ENCODE results near the gene LNP1. TPM values are rescaled to one million over a fixed set of nuclear protein-coding genes. Genes with fewer than 3 reads are reported as not detected.

Gene LNP1
- total RNA-seq, 1 donor from 2014 or later, result 2.0 TPM

DNA sequence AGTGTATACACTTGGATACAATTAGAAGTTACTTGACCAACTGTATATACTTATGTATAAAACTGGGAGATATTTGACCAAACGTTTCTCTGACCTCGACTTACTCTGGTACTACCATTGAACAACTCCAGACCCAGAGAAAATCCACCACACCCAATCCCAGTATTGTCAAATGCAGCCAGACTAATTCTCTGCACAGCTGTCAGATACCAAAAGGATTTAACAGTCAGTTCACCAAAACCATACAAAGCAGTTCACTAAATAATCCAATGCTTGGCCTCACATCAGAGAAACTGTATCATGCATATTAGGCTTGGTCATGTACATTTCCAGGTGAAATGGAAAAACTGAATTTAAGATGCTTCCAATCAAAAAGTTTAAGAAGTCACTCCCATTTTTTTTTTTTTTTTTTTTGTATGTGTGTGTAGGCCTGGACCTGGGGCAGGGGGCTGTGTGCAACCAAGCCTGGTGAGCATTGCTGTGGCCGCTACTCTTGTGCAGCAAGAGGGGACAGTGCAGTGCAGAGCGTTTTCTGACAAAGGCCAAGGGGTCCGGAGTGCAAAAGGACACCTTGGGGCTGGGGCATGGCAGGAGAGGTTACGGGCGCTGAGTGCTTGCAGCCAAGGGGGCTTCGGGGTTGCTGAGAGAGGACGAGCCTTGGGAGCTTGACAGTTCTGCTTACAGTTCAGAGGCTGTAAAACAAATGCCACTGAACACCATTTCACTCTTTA, 1.8 kb upstream of the LNP1 start:
- DNase-seq (ENCODE audit: low read depth), result no peak

DNA sequence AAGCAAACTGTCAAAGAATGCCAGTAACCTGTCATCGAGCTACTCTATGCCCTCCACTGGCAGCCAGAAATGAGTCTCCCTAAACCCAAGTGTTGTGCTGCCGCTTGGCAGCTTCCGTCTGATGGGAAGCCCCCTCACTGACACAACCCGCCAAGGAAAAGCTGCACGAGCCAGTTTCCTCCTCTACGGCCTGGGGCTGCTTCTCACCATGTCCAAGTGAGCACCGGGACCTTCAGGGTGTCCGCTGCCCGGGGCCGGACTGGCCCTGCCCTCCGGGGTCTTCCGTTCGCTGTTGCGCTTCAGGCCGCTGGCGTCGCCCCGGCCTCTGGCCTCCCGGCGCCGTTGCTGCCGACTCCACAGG, 940 bp upstream of the LNP1 start:
- no peak for DNase-seq (ENCODE audit: low read depth)

DNA sequence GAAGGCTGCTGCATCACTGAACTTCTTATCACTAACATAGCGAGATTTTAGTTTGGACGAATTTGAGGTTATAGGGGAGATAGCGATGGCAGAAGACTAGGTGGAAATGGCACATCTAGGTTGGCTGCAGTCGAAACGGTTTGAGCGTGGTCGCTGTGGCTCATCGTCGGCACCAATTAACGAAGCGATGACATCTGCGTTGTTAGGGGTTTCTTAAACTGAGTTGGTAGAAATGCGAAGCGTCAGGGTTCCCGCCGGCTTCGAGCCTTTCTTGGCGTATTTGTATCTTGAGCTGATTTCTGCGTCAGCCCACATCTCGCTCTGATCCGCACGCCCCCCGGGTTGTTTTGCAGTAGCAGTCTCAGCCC, 319 bp downstream of the LNP1 start:
- DNase-seq (ENCODE audit: low read depth), result peak; percentile 21

DNA sequence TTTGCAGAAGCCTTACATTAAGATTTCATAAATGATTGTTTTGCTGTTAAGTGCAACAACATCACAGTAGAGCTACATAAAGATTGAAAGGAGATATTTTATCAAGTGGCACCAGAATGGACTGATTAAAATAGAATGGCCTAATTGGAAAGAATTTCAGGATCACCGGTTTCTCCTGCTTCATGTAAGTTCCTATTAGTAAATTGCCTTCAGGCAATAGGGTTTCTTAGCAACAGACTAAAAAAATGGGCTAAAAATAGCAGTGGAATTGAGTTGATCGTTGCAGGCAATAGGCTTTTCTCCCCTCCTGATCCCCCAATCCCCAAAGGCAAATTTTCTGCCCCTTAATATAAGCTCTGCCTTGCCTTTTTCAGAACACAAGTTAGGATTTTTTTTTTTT, 917 bp downstream of the LNP1 start:
- peak; percentile 84 for DNase-seq (ENCODE audit: low read depth)

DNA sequence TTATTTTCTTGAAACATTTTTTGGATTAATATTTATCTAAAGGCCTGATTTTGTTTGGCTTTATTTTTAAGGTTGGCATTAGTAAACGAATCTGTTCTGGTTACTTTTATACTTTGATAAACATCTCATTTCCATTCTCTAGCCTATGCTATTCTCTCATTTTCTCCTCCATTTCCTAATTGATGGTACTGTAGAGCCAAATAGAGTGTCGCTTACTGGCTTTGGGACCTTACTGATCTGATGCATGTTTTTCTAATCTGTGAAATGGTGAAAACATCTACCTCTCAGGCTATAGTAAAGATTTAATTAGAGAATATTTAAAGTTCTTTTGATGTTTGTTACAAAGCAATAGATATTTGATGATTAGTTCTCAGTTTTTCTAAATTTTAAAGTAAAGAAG, 1.6 kb downstream of the LNP1 start:
- no peak for DNase-seq (ENCODE audit: low read depth)

DNA sequence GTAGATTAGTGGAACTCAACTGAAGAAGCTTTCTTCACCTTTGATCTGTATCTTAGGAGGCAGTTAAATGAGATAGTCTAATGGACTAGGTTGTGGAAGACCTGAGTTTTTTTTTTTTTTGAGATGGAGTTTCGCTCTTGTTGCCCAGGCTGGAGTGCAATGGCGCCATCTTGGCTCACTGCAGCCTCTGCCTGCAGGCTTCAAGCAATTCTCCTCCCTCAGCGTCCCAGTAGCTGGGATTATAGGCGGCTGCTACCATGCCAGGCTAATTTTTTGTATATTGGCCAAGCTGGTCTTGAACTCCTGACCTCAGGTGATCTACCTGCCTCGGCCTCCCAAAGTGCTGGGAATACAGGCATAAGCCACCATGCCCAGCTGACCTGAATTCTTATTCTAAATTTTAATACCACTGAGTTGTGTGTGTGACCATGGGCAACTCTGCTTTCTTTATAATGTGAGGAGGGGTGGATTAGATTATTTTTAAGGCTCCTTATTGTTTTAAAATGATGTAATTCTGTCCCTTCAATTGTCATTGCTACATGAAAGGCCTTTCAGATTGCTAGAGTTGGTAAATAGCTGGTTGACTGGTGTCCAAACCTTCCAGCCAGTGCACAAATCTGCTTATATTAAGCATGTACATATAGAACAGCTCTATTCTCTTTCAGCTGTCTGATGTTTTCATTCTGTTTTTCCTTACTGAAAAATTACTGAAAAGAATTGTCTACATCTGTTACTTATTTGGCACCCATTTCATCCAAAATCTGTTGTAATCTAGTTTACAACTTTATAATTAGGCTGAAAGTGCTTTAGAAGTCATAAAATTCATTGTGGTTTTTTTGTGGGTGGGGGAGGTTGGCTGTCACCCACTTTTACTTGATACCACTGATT, 2.3 kb downstream of the LNP1 start:
- DNase-seq (ENCODE audit: low read depth), result peak; percentile 24

DNA sequence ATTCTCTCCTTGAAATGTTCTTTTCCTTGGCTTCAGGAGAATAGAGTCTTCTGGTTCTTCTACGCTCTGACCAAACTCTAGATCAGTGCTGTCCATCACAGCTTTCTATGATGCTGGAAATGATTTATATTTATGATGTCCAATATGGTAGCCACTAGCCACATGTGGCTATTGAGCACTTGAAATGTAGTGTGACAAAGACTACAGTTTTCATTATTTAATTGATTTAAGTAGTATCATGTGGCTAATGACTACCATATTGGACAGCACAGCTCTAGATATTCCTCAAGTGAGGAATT, 2.9 kb downstream of the LNP1 start:
- DNase-seq (ENCODE audit: low read depth), result no peak

DNA sequence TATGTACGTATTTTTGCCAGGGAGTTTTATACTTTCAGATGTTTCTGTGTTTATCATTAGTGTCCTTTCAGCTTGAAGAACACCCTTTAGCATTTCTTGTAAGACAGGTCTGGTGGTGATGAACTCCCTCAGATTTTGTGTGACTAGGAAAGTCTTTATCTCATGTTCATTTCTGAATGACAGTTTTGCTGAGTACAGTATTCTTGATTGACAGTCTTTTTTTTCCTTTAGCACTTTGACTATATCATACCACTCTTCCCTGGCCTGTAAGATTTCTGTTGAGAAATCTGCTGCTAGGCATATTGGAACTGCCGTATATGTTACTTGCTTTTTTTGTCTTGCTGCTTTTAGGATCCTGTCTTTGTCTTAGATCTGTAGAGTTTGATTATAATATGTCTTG, 5.8 kb downstream of the LNP1 start:
- no peak for DNase-seq (ENCODE audit: low read depth)

DNA sequence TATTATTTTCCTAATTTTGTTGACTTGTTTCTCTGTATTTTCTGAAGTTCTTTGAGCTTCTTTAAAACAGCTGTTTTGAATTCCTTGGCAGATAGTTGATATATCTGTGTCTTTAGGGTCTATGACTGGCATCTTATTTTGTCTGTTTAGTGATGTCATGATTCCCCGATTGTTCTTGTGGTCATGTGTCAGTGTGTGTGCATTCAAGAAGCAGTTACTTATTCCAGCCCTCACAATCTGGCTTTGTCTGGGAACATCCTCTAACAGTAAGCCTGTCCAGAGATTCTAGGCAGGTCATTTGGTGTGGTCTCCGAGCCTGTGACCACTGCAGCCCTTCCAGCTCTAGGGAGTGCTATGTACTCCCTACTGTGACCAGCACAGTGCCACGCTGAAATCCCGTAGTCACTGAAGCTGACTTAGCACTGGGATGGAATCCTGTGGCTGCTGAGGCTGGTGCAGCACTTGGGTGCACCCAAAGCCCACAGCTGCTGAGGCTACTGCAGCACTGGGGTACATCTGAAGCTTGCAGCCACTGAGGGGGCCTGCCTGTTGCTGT, 6.7 kb downstream of the LNP1 start:
- DNase-seq (ENCODE audit: low read depth), result no peak

DNA sequence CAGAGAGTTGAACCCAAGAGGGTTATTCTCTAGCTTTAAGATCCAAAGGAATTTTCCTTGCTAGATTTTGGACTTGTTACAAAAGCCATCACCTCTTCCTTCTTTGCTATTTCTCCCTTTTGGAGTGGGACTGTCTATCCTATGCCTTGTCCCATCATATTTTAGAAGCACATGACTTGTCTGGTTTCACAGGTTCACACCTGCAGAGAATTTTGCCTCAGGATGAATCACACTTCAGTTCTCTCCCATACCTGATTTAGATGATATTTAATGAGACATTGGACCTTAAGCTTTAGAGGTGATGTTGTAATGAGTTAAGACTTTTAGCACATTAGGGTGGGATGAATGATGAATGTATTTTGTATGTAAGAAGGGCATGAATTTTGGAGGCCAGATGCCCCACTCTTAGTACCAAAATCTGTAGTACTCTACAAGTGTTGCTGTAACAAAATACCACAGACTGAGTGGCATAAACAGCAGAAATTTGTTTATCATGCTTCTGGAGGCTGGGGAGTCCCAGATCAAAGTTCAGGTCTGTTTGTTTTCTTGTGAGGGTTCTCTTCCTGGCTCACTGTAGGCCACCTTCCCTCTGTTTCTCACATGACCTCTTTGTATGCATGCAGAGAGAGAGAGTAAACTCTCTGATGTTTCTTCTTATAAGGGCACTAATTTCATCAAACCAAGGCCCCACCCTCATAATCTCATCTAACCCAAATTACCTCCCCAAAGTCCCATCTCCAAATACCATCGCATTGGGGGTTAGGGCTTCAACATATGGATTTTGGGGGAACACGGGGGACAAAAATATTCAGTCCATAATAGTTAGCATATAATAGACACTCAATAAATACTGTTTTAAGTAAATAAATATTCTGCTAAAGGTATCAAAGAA, 10.0 kb downstream of the LNP1 start:
- DNase-seq (ENCODE audit: low read depth), result no peak

DNA sequence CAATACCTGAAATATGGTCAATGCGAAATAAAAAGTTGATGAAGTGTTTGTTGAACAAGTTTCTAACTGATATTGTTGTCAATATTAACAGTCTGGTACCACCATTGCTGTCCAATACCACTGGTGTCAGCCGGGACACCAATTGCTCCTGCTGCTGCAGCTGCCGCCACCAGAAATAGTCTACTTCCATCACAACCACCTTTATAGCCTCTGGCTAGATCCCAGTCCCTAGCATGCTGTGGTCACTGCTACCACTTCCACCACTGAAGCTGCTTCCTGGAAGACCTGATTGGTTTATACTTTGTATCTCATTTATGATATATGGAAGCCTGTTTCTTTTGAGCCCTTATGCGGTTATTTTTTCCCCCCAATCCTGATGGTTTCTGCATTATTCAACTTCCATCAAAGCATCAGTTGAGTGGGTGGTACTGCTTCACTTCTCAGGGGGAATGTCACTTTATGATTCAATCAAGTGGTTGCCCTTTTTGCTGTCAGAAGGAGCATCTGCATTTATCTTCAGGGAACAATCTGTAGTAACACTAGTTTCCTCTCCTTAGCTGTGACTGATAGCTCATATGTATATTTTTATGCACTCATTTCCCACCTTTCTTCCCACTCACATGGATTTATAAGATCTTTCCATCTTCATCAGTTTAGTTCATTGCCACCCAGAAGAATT, 11.7 kb downstream of the LNP1 start:
- DNase-seq (ENCODE audit: low read depth), result no peak

DNA sequence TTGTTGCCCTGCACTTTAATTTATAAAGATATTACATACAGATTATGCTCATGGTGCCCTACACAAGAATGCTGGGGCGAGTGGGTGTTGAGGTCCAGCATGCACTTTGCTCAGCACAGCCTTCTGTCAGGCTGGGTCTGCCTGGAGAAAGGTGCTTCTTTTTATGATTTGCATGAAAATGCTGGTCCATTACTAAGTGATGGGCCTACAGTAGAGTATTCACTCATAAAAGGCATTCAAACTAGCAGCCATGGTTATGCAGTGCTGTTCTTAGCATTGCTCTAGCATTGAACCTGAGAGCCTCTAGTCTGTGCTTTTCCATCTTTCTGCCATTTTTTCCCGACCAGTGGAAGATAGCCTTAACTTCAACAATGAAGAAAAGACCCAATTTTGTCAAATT, 12.3 kb downstream of the LNP1 start:
- no peak for DNase-seq (ENCODE audit: low read depth)

DNA sequence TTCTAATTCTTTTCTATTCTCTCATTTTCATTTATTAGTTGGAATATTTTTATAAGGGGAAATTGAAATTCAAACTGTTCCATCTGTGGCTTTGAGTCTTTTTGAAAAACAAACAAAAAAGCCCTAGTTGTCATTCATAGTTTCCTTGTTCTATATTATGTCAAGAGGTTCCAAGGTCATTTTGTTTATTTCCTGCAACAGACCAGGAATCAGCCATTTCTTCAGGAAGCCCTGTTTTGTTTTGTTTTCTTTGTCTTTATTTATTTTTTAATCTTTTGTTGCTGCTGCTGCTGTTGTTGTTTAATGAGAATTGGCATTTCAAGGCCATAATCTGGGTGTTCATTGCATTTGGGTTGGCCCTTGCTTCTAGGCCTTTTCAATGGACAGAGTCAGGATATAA, 14.8 kb downstream of the LNP1 start:
- DNase-seq (ENCODE audit: low read depth), result no peak

DNA sequence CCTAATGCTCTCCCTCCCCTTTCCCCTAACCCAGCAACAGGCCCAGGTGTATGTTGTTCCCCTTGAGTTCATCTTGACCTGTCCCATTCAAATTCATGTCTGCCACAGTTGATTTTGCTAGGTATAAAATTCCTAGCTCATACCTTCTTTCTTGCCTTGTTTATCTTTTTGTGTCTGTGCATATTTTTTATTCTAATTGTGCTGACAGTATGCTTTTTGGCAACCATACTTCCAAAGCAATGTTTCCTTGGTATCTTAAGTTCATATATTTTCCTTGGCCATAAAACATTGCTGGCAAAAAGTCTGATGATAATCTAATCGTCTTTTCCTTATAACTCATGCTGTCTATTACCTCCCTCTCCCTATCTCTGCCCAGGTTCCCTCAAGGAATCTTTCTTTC, 15.5 kb downstream of the LNP1 start:
- DNase-seq (ENCODE audit: low read depth), result no peak

DNA sequence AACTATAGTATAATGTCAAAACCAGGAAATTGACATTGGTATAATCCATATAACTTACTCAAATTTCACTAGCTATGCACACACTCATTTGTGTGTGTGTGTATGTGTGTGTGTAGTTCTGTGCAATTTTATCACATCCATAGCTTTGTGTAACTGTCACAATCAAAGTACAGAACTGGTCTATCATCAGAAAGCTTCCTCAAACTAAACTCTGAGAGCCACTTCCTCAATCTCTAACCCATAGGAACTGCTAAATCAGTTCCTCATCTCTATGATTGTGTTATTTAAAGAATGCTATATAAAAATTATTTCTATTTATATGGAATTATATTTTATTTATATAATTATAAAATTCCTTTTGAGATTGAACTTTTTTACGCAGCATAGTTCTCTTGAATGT, 18.1 kb downstream of the LNP1 start:
- DNase-seq (ENCODE audit: low read depth), result no peak

DNA sequence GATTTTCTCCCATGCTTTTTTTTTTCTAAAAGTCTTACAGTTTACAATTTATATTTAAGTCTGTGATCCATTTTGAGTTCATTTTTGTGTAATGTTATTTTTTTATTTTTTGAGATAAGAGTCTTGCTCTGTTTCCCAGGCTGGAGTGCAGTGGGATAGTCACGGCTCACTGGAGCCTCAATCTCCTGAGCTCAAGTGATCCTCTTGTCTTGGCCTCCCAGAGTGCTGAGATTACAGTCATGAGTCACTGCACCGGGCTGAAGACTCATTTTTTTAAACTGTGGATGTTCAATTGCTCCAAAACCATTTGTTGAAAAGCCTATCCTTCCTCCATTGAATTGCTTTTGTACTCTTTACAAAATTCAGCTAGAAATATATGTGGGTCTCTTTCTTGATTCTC, 19.5 kb downstream of the LNP1 start:
- no peak for DNase-seq (ENCODE audit: low read depth)

DNA sequence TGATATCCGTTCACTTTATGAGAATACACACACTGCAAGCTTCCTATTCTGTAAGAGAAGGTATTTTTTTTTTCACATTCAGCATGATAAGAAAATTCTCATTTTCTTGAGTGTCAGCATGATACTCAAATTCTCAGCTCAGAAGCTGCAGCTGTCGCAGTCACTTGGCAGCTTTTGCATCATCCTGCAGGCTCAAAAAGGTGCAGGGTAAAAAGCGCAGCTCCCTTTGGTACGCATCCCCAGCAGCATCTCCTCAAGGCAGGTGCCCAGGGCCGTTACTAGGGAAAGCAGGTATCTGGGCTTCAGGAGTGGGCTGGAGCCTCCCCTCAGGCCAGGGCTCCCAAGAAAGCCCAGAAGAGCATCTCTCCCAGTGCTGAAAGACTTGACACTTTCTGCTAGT, 22.3 kb downstream of the LNP1 start:
- DNase-seq (ENCODE audit: low read depth), result no peak

DNA sequence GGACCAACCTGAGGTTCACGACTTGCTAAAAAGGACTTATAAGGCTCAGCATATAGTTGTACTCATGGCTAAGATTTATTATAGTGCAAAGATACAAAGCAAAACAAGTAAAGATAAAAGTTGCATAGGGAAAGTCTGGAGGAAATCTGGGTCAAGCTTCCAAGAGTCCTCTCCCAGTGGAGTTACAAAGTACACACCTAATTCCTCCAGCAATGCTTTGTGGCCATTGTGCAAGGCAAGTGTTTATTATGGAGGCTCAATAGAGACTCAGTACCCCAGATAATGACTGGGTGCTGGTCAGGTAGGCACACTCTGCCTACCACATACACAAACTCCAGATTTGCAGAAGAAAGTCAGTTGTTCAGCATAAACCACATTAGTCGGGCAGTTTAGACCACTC, 22.9 kb downstream of the LNP1 start:
- DNase-seq (ENCODE audit: low read depth), result no peak

DNA sequence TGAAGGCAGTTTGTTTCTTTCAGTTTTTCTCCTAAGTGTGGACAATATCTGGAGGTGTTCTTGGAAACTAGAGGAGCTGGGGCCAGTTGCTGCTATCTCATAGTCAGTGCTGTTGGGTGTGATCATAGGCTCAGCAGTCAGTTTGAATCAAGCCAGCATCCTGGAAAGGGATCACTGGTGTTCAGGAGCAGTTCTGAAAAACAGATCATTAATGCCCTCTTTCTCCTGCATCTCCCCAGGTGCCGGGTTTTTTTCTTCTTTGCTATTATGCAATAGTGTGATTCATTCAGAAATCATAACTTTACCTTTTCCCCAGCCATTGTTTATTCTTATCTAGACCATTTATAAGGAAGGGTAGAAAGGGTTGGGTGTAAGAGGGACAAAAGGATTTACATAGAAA, 24.0 kb downstream of the LNP1 start:
- DNase-seq (ENCODE audit: low read depth), result peak; percentile 35

DNA sequence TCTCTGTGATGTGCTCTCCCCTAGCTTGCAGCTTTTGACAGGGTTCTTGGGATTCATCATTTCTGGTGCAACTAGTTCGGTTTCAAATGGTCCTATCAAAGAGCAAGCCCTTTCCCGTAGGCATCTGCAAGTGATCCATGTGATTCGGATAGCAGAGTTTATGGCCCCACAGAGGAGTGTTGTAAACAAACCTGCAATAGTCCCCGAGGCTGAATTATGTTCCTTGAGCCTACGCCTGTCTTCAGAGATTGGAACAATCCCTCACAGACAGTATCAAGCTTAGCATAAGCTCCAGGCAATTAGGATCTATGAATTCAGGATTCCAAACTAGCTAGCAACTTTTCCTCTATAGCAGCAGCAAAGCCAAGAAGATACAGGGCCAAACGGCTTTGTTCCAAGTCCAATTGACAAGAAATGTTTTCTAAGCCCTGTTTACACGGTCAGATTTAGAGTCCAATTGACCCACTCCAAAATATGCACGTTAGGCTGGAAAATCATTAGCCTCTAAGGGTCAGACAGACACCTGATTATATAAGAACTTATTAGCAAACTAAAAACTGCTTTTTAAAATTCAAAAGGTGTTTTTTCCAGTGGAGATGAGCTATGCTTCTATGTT, 24.8 kb downstream of the LNP1 start:
- no peak for DNase-seq (ENCODE audit: low read depth)

DNA sequence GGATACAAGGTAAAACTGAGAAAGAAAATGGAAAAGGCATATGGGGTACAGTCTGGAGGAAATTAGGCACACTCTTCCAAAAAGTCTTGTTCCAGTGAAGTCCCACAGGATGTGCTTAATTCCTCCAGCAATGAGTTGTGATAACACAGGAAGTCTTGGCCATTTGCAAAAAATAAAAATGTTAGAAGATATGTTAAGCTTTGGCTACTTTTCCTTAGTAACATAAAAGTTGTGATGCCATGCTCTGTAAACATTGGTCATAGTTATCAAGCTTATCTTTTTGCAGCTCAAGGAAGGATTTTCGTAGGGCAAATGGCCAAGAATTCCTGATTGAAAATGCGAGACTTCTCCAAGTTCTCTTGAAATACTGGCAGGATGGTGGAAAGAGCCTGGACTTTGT, 26.4 kb downstream of the LNP1 start:
- no peak for DNase-seq (ENCODE audit: low read depth)

Measured in renal cortical epithelial cell (primary cell).